HEK293 (cell line): ENCODE results near the gene FDX2.

Source experiments
- CTCF ChIA-PET: fragments of 350-600 bp; formaldehyde crosslinking; extraction: SDS; loops from one replicate; lab custom pipeline; 2021; ENCODE audit warnings: antibody characterized with exemption; lab: Yijun Ruan, JAX
- POLR2A ChIA-PET: fragments of 300-600 bp; formaldehyde crosslinking; extraction: SDS; loops from one replicate; lab custom pipeline; 2020; ENCODE audit warnings: antibody characterized with exemption, inconsistent platforms; lab: Yijun Ruan, JAX
- H3K27ac ChIP-seq: fragments of 200-500 bp; sonication (Bioruptor generic); 2 replicates; pipeline ENCODE4 v1.5.1; 2014; ENCODE audit warnings: low read depth, low read length, control low read depth, inconsistent platforms; ENCODE audit errors: extremely low read depth
- H3K36me3 ChIP-seq, 2 experiments: fragments of 200-500 bp in 1 of 2; sonication (Bioruptor generic) in 1 of 2; 1 replicate in 1 of 2; 2 replicates in 1 of 2; pipeline ENCODE4 v1.5.1; 2014 to 2017; ENCODE audit warnings: inconsistent platforms in 2 of 2, low read length in 2 of 2; ENCODE audit not compliant: control insufficient read depth in 2 of 2, insufficient read depth in 1 of 2
- H3K4me1 ChIP-seq: fragments of 200-500 bp; sonication (Bioruptor generic); 2 replicates; pipeline ENCODE4 v1.5.1; 2014; ENCODE audit warnings: mild to moderate bottlenecking, low read length, inconsistent platforms; ENCODE audit not compliant: control insufficient read depth, insufficient read depth
- H3K4me3 ChIP-seq: 2 replicates; pipeline ENCODE4 v1.5.1; 2011; ENCODE audit warnings: low read depth, mild to moderate bottlenecking, control low read depth, low read length, moderate library complexity
- H3K9me3 ChIP-seq: fragments of 200-500 bp; sonication (Bioruptor generic); 2 replicates; pipeline ENCODE4 v1.5.1; 2014; ENCODE audit warnings: low read depth, low read length, inconsistent platforms; ENCODE audit not compliant: control insufficient read depth, insufficient read depth
- IKZF3 ChIP-seq: fragments of 450-650 bp; IDR thresholded peaks from 2 replicates; pipeline ENCODE4 v1.5.0; 2018; ENCODE audit warnings: missing biosample characterization, mild to moderate bottlenecking, missing genetic modification characterization, moderate library complexity
- KLF16 ChIP-seq: fragments of 450-650 bp; formaldehyde crosslinking; IDR thresholded peaks from 2 replicates; pipeline ENCODE4 v1.5.1; 2017; ENCODE audit warnings: missing biosample characterization, missing genetic modification characterization
- SCRT1 ChIP-seq: fragments of 450-650 bp; formaldehyde crosslinking; IDR thresholded peaks from 2 replicates; pipeline ENCODE4 v1.5.1; 2016; ENCODE audit warnings: missing biosample characterization, missing genetic modification characterization, borderline replicate concordance
- TRIM28 ChIP-seq: IDR thresholded peaks from 2 replicates; pipeline ENCODE4 v1.6.1; 2011; ENCODE audit warnings: low read length, control low read depth, borderline replicate concordance
- ZBTB8A ChIP-seq: fragments of 450-650 bp; formaldehyde crosslinking; IDR thresholded peaks from 2 replicates; pipeline ENCODE4 v1.5.1; 2016; ENCODE audit warnings: missing biosample characterization, missing genetic modification characterization
- ZFHX2 ChIP-seq: fragments of 450-650 bp; formaldehyde crosslinking; conservative IDR thresholded peaks from 2 replicates; pipeline ENCODE4 v1.5.1; 2016; ENCODE audit warnings: missing biosample characterization, missing genetic modification characterization
- ZNF132 ChIP-seq: fragments of 450-650 bp; formaldehyde crosslinking; IDR thresholded peaks from 2 replicates; pipeline ENCODE4 v1.5.1; 2017; ENCODE audit warnings: missing biosample characterization, missing genetic modification characterization, borderline replicate concordance
- ZNF138 ChIP-seq: fragments of 450-650 bp; formaldehyde crosslinking; IDR thresholded peaks from 2 replicates; pipeline ENCODE4 v1.5.1; 2016; ENCODE audit warnings: missing biosample characterization, missing genetic modification characterization, borderline replicate concordance
- ZNF19 ChIP-seq: fragments of 450-650 bp; formaldehyde crosslinking; IDR thresholded peaks from 2 replicates; pipeline ENCODE4; 2016; ENCODE audit warnings: missing biosample characterization, missing genetic modification characterization, low read depth
- ZNF2 ChIP-seq: fragments of 450-650 bp; formaldehyde crosslinking; IDR thresholded peaks from 2 replicates; pipeline ENCODE4 v1.5.1; 2016; ENCODE audit warnings: missing biosample characterization, missing genetic modification characterization
- ZNF274 ChIP-seq, 2 experiments: fragments of 200-500 bp in 1 of 2; fragments of 450-650 bp in 1 of 2; sonication (Bioruptor generic) in 1 of 2; formaldehyde crosslinking in 1 of 2; IDR thresholded peaks; 2 replicates each; pipeline versions ENCODE4 v1.5.1 to v1.6.1; 2014 to 2016; ENCODE audit warnings: borderline replicate concordance in 1 of 2, inconsistent platforms in 1 of 2, low read length in 1 of 2, missing biosample characterization in 1 of 2, missing genetic modification characterization in 1 of 2
- ZNF48 ChIP-seq: fragments of 450-650 bp; formaldehyde crosslinking; IDR thresholded peaks from 2 replicates; pipeline ENCODE4 v1.5.1; 2016; ENCODE audit warnings: missing biosample characterization, missing genetic modification characterization
- ZNF580 ChIP-seq: fragments of 450-650 bp; formaldehyde crosslinking; IDR thresholded peaks from 2 replicates; pipeline ENCODE4 v1.5.1; 2016; ENCODE audit warnings: missing biosample characterization, missing genetic modification characterization
- ZNF701 ChIP-seq: fragments of 450-650 bp; formaldehyde crosslinking; IDR thresholded peaks from 2 replicates; pipeline ENCODE4 v1.5.1; 2016; ENCODE audit warnings: missing biosample characterization, missing genetic modification characterization
- ZNF792 ChIP-seq: fragments of 450-650 bp; formaldehyde crosslinking; IDR thresholded peaks from 2 replicates; pipeline ENCODE4 v1.5.1; 2016; ENCODE audit warnings: missing biosample characterization, missing genetic modification characterization
- ZNF837 ChIP-seq: fragments of 450-650 bp; formaldehyde crosslinking; IDR thresholded peaks from 2 replicates; pipeline ENCODE4 v1.5.1; 2016; ENCODE audit warnings: missing biosample characterization, missing genetic modification characterization
- TF ChIP-seq, protein P1 (sequence below): fragments of 450-650 bp; formaldehyde crosslinking; IDR thresholded peaks from 2 replicates; pipeline ENCODE4 v1.5.1; 2016; ENCODE audit warnings: missing biosample characterization, missing genetic modification characterization, borderline replicate concordance
- TF ChIP-seq, protein P2 (sequence below): IDR thresholded peaks from 2 replicates; pipeline ENCODE4 v1.6.1; 2011; ENCODE audit warnings: mild to moderate bottlenecking, low read depth, low read length, borderline replicate concordance
- TF ChIP-seq, protein P3 (sequence below): fragments of 450-650 bp; formaldehyde crosslinking; IDR thresholded peaks from 2 replicates; pipeline ENCODE4 v1.5.1; 2016; ENCODE audit warnings: missing biosample characterization, missing genetic modification characterization

FDX2 gene

GRCh38 chr19:10294368-10294697 is 21.5 kb downstream of the FDX2 start (continued):
- no peak for TF ChIP-seq ZNF274 (IDR thresholded peaks at IDR 0.05; ENCODE audit: low read length)
- no peak for TF ChIP-seq ZNF274 (tag by site-specific recombination; IDR thresholded peaks at IDR 0.05; ENCODE audit: borderline replicate concordance)
- TF ChIP-seq ZNF837 (tag by site-specific recombination) = no peak
- no peak for TF ChIP-seq KLF16 (tag by site-specific recombination)
- TF ChIP-seq, protein P1, sequence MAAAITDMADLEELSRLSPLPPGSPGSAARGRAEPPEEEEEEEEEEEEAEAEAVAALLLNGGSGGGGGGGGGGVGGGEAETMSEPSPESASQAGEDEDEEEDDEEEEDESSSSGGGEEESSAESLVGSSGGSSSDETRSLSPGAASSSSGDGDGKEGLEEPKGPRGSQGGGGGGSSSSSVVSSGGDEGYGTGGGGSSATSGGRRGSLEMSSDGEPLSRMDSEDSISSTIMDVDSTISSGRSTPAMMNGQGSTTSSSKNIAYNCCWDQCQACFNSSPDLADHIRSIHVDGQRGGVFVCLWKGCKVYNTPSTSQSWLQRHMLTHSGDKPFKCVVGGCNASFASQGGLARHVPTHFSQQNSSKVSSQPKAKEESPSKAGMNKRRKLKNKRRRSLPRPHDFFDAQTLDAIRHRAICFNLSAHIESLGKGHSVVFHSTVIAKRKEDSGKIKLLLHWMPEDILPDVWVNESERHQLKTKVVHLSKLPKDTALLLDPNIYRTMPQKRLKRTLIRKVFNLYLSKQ = no peak

DNA sequence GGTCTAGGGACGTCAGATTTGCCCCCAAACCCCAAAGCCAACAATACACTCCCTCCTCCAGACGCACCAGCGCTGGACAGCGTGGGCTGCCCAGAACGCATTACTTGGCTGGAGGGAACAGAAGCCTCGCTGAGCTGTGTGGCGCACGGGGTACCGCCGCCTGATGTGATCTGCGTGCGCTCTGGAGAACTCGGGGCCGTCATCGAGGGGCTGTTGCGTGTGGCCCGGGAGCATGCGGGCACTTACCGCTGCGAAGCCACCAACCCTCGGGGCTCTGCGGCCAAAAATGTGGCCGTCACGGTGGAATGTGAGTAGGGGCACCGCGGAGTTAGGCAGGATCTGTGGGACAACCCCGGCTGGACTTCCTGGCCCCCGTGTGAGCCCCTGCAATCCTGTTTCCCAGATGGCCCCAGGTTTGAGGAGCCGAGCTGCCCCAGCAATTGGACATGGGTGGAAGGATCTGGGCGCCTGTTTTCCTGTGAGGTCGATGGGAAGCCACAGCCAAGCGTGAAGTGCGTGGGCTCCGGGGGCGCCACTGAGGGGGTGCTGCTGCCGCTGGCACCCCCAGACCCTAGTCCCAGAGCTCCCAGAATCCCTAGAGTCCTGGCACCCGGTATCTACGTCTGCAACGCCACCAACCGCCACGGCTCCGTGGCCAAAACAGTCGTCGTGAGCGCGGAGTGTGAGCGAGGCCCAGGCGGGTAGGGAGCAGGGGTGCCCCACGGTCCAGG is 22.0 kb downstream of the FDX2 start:
- Histone ChIP-seq H3K27ac (no peak overlapping the region), H3K4me1 (peaks cover 4% of the 10 kb centered on the region; the same call in 1 of the 2 replicates), H3K4me3 (no peak overlapping the region), H3K36me3 (peaks cover 0 to 5% of the 10 kb centered on the region in 2 experiments; a peak in 1 of 3 replicates), H3K9me3 (no peaks in the 10 kb centered on the region)
- TF ChIP-seq ZNF2 (tag by site-specific recombination) (no peak), ZBTB8A (no peak), ZNF19 (no peak), ZNF48 (tag by site-specific recombination) (no peak), ZNF792 (tag by site-specific recombination) (no peak), ZNF132 (tag by site-specific recombination) (no peak), SCRT1 (no peak), ZNF138 (no peak), IKZF3 (tag by site-specific recombination) (no peak), ZFHX2 (tag by site-specific recombination) (no peak), ZNF580 (no peak), TRIM28 (no peak), ZNF701 (tag by site-specific recombination) (no peak)
- TF ChIP-seq, protein P2, sequence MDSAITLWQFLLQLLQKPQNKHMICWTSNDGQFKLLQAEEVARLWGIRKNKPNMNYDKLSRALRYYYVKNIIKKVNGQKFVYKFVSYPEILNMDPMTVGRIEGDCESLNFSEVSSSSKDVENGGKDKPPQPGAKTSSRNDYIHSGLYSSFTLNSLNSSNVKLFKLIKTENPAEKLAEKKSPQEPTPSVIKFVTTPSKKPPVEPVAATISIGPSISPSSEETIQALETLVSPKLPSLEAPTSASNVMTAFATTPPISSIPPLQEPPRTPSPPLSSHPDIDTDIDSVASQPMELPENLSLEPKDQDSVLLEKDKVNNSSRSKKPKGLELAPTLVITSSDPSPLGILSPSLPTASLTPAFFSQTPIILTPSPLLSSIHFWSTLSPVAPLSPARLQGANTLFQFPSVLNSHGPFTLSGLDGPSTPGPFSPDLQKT = no peak
- TF ChIP-seq, protein P3, sequence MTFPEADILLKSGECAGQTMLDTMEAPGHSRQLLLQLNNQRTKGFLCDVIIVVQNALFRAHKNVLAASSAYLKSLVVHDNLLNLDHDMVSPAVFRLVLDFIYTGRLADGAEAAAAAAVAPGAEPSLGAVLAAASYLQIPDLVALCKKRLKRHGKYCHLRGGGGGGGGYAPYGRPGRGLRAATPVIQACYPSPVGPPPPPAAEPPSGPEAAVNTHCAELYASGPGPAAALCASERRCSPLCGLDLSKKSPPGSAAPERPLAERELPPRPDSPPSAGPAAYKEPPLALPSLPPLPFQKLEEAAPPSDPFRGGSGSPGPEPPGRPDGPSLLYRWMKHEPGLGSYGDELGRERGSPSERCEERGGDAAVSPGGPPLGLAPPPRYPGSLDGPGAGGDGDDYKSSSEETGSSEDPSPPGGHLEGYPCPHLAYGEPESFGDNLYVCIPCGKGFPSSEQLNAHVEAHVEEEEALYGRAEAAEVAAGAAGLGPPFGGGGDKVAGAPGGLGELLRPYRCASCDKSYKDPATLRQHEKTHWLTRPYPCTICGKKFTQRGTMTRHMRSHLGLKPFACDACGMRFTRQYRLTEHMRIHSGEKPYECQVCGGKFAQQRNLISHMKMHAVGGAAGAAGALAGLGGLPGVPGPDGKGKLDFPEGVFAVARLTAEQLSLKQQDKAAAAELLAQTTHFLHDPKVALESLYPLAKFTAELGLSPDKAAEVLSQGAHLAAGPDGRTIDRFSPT (tag by site-specific recombination) = no peak
- ChIA-PET CTCF (no interaction called here), POLR2A (no interaction called here)
